ENCODE results near the gene MROH7. TPM values are rescaled to one million over a fixed set of nuclear protein-coding genes. Genes with fewer than 3 reads are reported as not detected.

Gene MROH7
- total and polyA plus RNA-seq, 2 of the 13 experiments (the other 11 are each of a cell fraction or from before 2014, with no cell fraction given) = 0.09 TPM

- peak overlapping the region; percentile 57 for H3K4me2 ChIP-seq (ENCODE audit: low read depth, low read length)
- ChIA-PET POLR2A (no interaction called here), CTCF (ENCODE audit: low intra/inter-chr PET ratio, low total read pairs) (no interaction called here)
- ATAC-seq = peak; percentile 27
- H2AFZ ChIP-seq (ENCODE audit: low read length) = no peak overlapping the region
- H4K20me1 ChIP-seq (ENCODE audit: insufficient read depth, low read length) = no peaks in the 10 kb centered on the region
- no peaks in the 10 kb centered on the region for H3K27me3 ChIP-seq (ENCODE audit: control insufficient read depth in 1 of 2, insufficient read depth in 2 of 2, low read length in 2 of 2)
- BruUV-seq (replicated peaks) = no TSS peak
- WGBS (ENCODE audit: low lambda C conversion rate) = 9% methylated on average over 3 of the region's 3 CpGs
- H3K9ac ChIP-seq (ENCODE audit: insufficient read depth, low read depth, low read length) = no peak overlapping the region
- no peak for DNase-seq (ENCODE audit: low spot score)
- H3K27ac ChIP-seq (ENCODE audit: extremely low read length, insufficient read depth, low read length) = no peak overlapping the region
- H3K4me3 ChIP-seq (replicated peaks in 1 of 3; ENCODE audit: insufficient read depth in 1 of 3, low read depth in 2 of 3, low read length in 3 of 3) = no peak overlapping the region
- peak; percentile 26 for FAIRE-seq
- H3K9me3 ChIP-seq (ENCODE audit: low read length) = no peaks in the 10 kb centered on the region
- no peaks in the 10 kb centered on the region for H3K36me3 ChIP-seq (replicated peaks in 1 of 2; ENCODE audit: control insufficient read depth in 1 of 2, insufficient read depth in 2 of 2, low read length in 2 of 2)
- in situ Hi-C loops (cut with HindIII; ENCODE audit: extremely low pct_ligation_motif_present, low pct_unique_long_range_greater_than_20kb) = no loop called here
- H3K4me1 ChIP-seq (ENCODE audit: insufficient read depth, low read length) = peaks cover 57% of the 10 kb centered on the region
- H3K79me2 ChIP-seq (ENCODE audit: insufficient read depth, low read length) = no peaks in the 10 kb centered on the region
- intact Hi-C loops (cut with micrococcal nuclease; ENCODE audit: unreplicated experiment) = no loop called here
- TF ChIP-seq ZNF569 (CRISPR knock-in tag; IDR thresholded peaks at IDR 0.05; ENCODE audit: borderline replicate concordance) (no peak), HNRNPUL1 (IDR thresholded peaks at IDR 0.05; ENCODE audit: low read depth, low read length) (no peak), IKZF1 (IDR thresholded peaks at IDR 0.05) (no peak), ZNF775 (CRISPR knock-in tag; IDR thresholded peaks at IDR 0.05; ENCODE audit: borderline replicate concordance) (no peak), SKI (IDR thresholded peaks at IDR 0.05; ENCODE audit: partially characterized antibody) (no peak), ZMYM4 (CRISPR knock-in tag; IDR thresholded peaks at IDR 0.05) (no peak), ASH2L (IDR thresholded peaks at IDR 0.05; ENCODE audit: insufficient read length, low read depth, low read length) (no peak), ZNF333 (CRISPR knock-in tag; IDR thresholded peaks at IDR 0.05; ENCODE audit: borderline replicate concordance) (no peak), ZNF607 (CRISPR knock-in tag; IDR thresholded peaks at IDR 0.05; ENCODE audit: borderline replicate concordance) (no peak), TCF7 (IDR thresholded peaks at IDR 0.05; ENCODE audit: low read depth) (no peak), ZNF24 (IDR thresholded peaks at IDR 0.05) (no peak), ZNF792 (CRISPR knock-in tag; IDR thresholded peaks at IDR 0.05) (no peak), HMG20B (CRISPR knock-in tag; conservative IDR thresholded peaks at IDR 0.05) (no peak), NFKB2 (CRISPR knock-in tag; IDR thresholded peaks at IDR 0.05; ENCODE audit: borderline replicate concordance) (no peak), ZNF562 (CRISPR knock-in tag; IDR thresholded peaks at IDR 0.05; ENCODE audit: borderline replicate concordance) (no peak)
- TF ChIP-seq, protein P1, sequence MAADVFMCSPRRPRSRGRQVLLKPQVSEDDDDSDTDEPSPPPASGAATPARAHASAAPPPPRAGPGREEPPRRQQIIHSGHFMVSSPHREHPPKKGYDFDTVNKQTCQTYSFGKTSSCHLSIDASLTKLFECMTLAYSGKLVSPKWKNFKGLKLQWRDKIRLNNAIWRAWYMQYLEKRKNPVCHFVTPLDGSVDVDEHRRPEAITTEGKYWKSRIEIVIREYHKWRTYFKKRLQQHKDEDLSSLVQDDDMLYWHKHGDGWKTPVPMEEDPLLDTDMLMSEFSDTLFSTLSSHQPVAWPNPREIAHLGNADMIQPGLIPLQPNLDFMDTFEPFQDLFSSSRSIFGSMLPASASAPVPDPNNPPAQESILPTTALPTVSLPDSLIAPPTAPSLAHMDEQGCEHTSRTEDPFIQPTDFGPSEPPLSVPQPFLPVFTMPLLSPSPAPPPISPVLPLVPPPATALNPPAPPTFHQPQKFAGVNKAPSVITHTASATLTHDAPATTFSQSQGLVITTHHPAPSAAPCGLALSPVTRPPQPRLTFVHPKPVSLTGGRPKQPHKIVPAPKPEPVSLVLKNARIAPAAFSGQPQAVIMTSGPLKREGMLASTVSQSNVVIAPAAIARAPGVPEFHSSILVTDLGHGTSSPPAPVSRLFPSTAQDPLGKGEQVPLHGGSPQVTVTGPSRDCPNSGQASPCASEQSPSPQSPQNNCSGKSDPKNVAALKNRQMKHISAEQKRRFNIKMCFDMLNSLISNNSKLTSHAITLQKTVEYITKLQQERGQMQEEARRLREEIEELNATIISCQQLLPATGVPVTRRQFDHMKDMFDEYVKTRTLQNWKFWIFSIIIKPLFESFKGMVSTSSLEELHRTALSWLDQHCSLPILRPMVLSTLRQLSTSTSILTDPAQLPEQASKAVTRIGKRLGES (CRISPR knock-in tag; IDR thresholded peaks at IDR 0.05; ENCODE audit: borderline replicate concordance) = no peak
- TF ChIP-seq, protein P2, sequence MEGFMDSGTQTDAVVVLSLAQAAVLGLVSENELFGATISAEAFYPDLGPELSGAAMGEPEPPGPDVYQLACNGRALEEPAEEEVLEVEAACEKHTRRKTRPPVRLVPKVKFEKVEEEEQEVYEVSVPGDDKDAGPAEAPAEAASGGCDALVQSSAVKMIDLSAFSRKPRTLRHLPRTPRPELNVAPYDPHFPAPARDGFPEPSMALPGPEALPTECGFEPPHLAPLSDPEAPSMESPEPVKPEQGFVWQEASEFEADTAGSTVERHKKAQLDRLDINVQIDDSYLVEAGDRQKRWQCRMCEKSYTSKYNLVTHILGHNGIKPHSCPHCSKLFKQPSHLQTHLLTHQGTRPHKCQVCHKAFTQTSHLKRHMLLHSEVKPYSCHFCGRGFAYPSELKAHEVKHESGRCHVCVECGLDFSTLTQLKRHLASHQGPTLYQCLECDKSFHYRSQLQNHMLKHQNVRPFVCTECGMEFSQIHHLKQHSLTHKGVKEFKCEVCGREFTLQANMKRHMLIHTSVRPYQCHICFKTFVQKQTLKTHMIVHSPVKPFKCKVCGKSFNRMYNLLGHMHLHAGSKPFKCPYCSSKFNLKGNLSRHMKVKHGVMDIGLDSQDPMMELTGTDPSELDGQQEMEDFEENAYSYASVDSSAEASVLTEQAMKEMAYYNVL (CRISPR knock-in tag; IDR thresholded peaks at IDR 0.05; ENCODE audit: borderline replicate concordance) = peak; percentile 28; the same call in 1 of the 2 replicates
- TF ChIP-seq, protein P3, sequence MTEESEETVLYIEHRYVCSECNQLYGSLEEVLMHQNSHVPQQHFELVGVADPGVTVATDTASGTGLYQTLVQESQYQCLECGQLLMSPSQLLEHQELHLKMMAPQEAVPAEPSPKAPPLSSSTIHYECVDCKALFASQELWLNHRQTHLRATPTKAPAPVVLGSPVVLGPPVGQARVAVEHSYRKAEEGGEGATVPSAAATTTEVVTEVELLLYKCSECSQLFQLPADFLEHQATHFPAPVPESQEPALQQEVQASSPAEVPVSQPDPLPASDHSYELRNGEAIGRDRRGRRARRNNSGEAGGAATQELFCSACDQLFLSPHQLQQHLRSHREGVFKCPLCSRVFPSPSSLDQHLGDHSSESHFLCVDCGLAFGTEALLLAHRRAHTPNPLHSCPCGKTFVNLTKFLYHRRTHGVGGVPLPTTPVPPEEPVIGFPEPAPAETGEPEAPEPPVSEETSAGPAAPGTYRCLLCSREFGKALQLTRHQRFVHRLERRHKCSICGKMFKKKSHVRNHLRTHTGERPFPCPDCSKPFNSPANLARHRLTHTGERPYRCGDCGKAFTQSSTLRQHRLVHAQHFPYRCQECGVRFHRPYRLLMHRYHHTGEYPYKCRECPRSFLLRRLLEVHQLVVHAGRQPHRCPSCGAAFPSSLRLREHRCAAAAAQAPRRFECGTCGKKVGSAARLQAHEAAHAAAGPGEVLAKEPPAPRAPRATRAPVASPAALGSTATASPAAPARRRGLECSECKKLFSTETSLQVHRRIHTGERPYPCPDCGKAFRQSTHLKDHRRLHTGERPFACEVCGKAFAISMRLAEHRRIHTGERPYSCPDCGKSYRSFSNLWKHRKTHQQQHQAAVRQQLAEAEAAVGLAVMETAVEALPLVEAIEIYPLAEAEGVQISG (CRISPR knock-in tag; IDR thresholded peaks at IDR 0.05) = peak; percentile 24; the same call in 1 of the 2 replicates
Observed at GRCh38 chr1:54651608-54652007, 10.0 kb downstream of the MROH7 start.

Data from HepG2 (cell line).